AG04450 (cell line): ENCODE results near the gene IL1RAPL1. TPM values are rescaled to one million over a fixed set of nuclear protein-coding genes. Genes with fewer than 3 reads are reported as not detected.

Source experiments
- CTCF ChIA-PET: fragments of 300-600, 350-600 bp; formaldehyde crosslinking; extraction: SDS; loops from one replicate; lab custom pipeline; 2022; ENCODE audit warnings: antibody characterized with exemption, inconsistent platforms; lab: Charles Lee
- POLR2A ChIA-PET: fragments of 350-600 bp; formaldehyde crosslinking; extraction: SDS; loops from one replicate; lab custom pipeline; 2021; ENCODE audit warnings: antibody characterized with exemption, inconsistent platforms; lab: Yijun Ruan, JAX
- DNase-seq: peaks from one replicate; pipeline ENCODE4 v3.0.0-alpha.2; 2011; ENCODE audit warnings: low read depth, low spot score
- H3K27ac ChIP-seq: one replicate; pipeline ENCODE4 v1.5.1; 2012; ENCODE audit warnings: low read depth, low read length, control low read depth
- H3K27me3 ChIP-seq: one replicate; pipeline ENCODE4 v1.6.0; 2012; ENCODE audit warnings: low read length; ENCODE audit not compliant: control insufficient read depth, insufficient read depth
- H3K4me3 ChIP-seq: 2 replicates; pipeline ENCODE4 v1.5.1; 2011; ENCODE audit warnings: mild to moderate bottlenecking, low read depth, low read length, control low read depth
- H3K9me3 ChIP-seq: 2 replicates; pipeline ENCODE4 v1.5.1; 2012; ENCODE audit warnings: low read length; ENCODE audit not compliant: control insufficient read depth, insufficient read depth
- CTCF ChIP-seq: IDR thresholded peaks from 2 replicates; pipeline ENCODE4 v1.5.1; 2011; ENCODE audit warnings: low read depth, low read length, control low read depth, inconsistent platforms
- polyA plus RNA-seq: library from polyadenylated mRNA; depleted of rRNA; stranded (reverse); fragments of >200 nt; gene quantifications from 2 replicates; pipeline ENCODE4 v1.2.3, GENCODE V29; 2011

IL1RAPL1 gene
- polyA plus RNA-seq, 1 experiment, result 0.93 TPM

- Histone ChIP-seq H3K4me3 (no peak overlapping the region), H3K27ac (no peak overlapping the region), H3K9me3 (no peaks in the 10 kb centered on the region), H3K27me3 (no peaks in the 10 kb centered on the region)
- ChIA-PET POLR2A (no interaction called here), CTCF (no interaction called here)
- no peak for TF ChIP-seq CTCF
- DNase-seq, result no peak
Observed at GRCh38 chrX:28697732-28698131, 110.5 kb downstream of the IL1RAPL1 start.

DNA sequence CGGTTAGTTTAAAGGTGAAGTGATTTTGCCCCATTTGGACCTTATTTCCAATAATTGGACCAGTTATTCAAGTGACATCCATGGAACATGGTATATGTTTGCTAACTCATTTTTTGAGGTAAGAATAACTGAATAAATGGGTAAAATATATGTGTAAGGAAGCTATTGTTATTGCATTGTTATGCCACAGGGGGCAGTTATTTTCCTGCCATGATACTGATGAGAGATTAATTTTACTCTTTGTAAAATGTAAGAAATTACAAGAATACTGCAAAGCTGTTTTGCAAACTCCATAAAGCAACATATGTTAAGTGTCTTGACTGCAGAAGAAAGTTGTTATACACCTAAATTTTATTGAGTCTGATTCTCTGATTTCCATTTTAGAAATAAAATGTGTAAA lies 114.0 kb downstream of the IL1RAPL1 start:
- Histone ChIP-seq H3K4me3 (no peak overlapping the region), H3K27ac (no peak overlapping the region), H3K9me3 (no peaks in the 10 kb centered on the region), H3K27me3 (no peaks in the 10 kb centered on the region)
- no peak for TF ChIP-seq CTCF
- ChIA-PET POLR2A (no interaction called here), CTCF (interaction anchor here (0.6 kb wide), 1 partner anchor 233 kb away, joined by 3 read pairs; no protein-coding TSS in a partner anchor)
- no peak for DNase-seq

DNA sequence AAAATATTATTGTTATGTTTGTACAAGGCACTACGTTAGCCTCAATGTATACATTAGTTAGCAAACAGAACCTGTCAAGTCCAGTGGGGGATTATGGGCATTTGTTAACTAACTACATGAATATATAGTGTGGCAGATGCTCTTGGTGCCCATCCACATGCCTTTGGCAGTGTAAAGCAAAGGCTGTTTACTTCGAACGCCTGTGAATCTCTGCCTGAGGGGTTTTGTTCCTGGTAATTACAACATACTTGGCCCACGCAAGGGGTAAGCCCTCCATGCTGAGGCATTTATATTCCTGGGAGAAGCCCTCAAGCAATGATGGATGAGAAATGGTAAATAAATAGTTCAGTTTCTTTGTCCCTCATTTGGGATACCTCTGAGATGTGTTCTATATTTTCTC lies 119.7 kb downstream of the IL1RAPL1 start:
- Histone ChIP-seq H3K27me3 (no peaks in the 10 kb centered on the region), H3K4me3 (no peak overlapping the region), H3K27ac (no peak overlapping the region), H3K9me3 (no peaks in the 10 kb centered on the region)
- ChIA-PET CTCF (no interaction called here), POLR2A (no interaction called here)
- TF ChIP-seq CTCF, result no peak
- DNase-seq, result no peak

GRCh38 chrX:28709421-28709820 lies 122.2 kb downstream of the IL1RAPL1 start:
- Histone ChIP-seq H3K9me3 (no peaks in the 10 kb centered on the region), H3K27ac (no peak overlapping the region), H3K27me3 (no peaks in the 10 kb centered on the region), H3K4me3 (no peak overlapping the region)
- CTCF ChIA-PET, result no interaction called here
- DNase-seq, result no peak
- no peak for TF ChIP-seq CTCF
- POLR2A ChIA-PET, result no interaction called here

- no peaks in the 10 kb centered on the region for H3K9me3 ChIP-seq
- ChIA-PET CTCF (no interaction called here), POLR2A (no interaction called here)
- H3K27me3 ChIP-seq, result no peaks in the 10 kb centered on the region
- no peak overlapping the region for H3K27ac ChIP-seq
- no peak overlapping the region for H3K4me3 ChIP-seq
- DNase-seq, result no peak
- TF ChIP-seq CTCF, result no peak
Observed at GRCh38 chrX:28717864-28718263, 130.6 kb downstream of the IL1RAPL1 start.
